OCI-LY7 (cell line): ENCODE data around the gene CIT. TPM values are rescaled to one million over a fixed set of nuclear protein-coding genes. Genes with fewer than 3 reads are reported as not detected.

Experiments
- BruUV-seq: library from RNA; stranded (reverse); fragments of 400-500 nt; replicated peaks from 2 replicates; lab custom pipeline; 2021; lab: Mats Ljungman, UMichigan
- CTCF ChIA-PET: fragments of 300-600 bp; sonication (Branson Sonifier 250); formaldehyde crosslinking; loops from one replicate; lab custom pipeline; 2022; ENCODE audit warnings: antibody characterized with exemption; ENCODE audit not compliant: unreplicated experiment; lab: Charles Lee
- POLR2A ChIA-PET: fragments of 300-600 bp; sonication (Branson Sonifier 250); formaldehyde crosslinking; loops from one replicate; lab custom pipeline; 2022; ENCODE audit warnings: antibody characterized with exemption; lab: Charles Lee
- DNase-seq: peaks from one replicate; pipeline ENCODE4 v3.0.0-alpha.2; 2015; ENCODE audit warnings: low spot score
- H2AFZ ChIP-seq: fragments of 200-600 bp; sonication (generic), shearing (Covaris generic); 2 replicates; pipeline ENCODE4 v1.6.1; 2014; ENCODE audit warnings: mild to moderate bottlenecking, antibody characterized with exemption, low read length, moderate library complexity
- H3K27ac ChIP-seq: fragments of 200-600 bp; sonication (generic); 2 replicates; pipeline ENCODE4 v1.5.1; 2014; ENCODE audit warnings: mixed run types, low read depth, mild to moderate bottlenecking, moderate library complexity, low read length, inconsistent platforms; ENCODE audit not compliant: poor library complexity, severe bottlenecking
- H3K36me3 ChIP-seq: fragments of 200-600 bp; sonication (generic); 2 replicates; pipeline ENCODE4 v1.6.1; 2014; ENCODE audit warnings: mild to moderate bottlenecking, antibody characterized with exemption, low read length, moderate library complexity, mixed read lengths; ENCODE audit not compliant: insufficient read depth
- H3K4me1 ChIP-seq: fragments of 200-600 bp; sonication (generic); 2 replicates; pipeline ENCODE4 v1.5.1; 2014; ENCODE audit warnings: mild to moderate bottlenecking, low read length; ENCODE audit not compliant: insufficient read depth, poor library complexity, severe bottlenecking
- H3K4me2 ChIP-seq: fragments of 200-600 bp; sonication (generic); 2 replicates; pipeline ENCODE4 v1.6.1; 2014; ENCODE audit warnings: mild to moderate bottlenecking, low read length
- H3K4me3 ChIP-seq: fragments of 200-600 bp; sonication (generic); 2 replicates; pipeline ENCODE4 v1.5.1; 2014; ENCODE audit warnings: mild to moderate bottlenecking, low read depth, low read length; ENCODE audit not compliant: poor library complexity, severe bottlenecking
- H3K79me2 ChIP-seq: fragments of 200-600 bp; sonication (generic); 2 replicates; pipeline ENCODE4 v1.6.1; 2016; ENCODE audit warnings: low read depth, mild to moderate bottlenecking, low read length, moderate library complexity, mixed read lengths; ENCODE audit not compliant: insufficient read depth
- H3K9me2 ChIP-seq: fragments of 200-600 bp; sonication (generic); 2 replicates; pipeline ENCODE4 v1.6.1; 2016; ENCODE audit warnings: mild to moderate bottlenecking, low read length, mixed read lengths; ENCODE audit not compliant: insufficient read depth
- H3K9me3 ChIP-seq: fragments of 200-600 bp; sonication (generic); 2 replicates; pipeline ENCODE4 v1.6.1; 2014; ENCODE audit warnings: mild to moderate bottlenecking, mixed run types, low read length, mixed read lengths
- H4K20me1 ChIP-seq: fragments of 200-600 bp; sonication (generic); 2 replicates; pipeline ENCODE4 v1.6.1; 2014; ENCODE audit warnings: mild to moderate bottlenecking, antibody characterized with exemption, low read length, moderate library complexity, mixed read lengths; ENCODE audit not compliant: insufficient read depth
- EZH2phosphoT487 ChIP-seq: fragments of 200-600 bp; sonication (generic); IDR thresholded peaks from 2 replicates; pipeline ENCODE4 v1.6.1; 2018; ENCODE audit warnings: low read depth, borderline replicate concordance, mild to moderate bottlenecking, mixed run types, antibody characterized with exemption, low read length, moderate library complexity, mixed read lengths
- intact Hi-C: fragments of 100-400 bp; cut with micrococcal nuclease; formaldehyde crosslinking; loops from one replicate; pipeline ENCODE4 v1.10.0; 2022; ENCODE audit not compliant: unreplicated experiment
- total RNA-seq, 2 experiments: library from RNA; depleted of rRNA in 1 of 2; stranded (reverse); fragments of >200 nt in 1 of 2; shearing (Covaris generic) in 1 of 2; gene quantifications; 2 replicates each; pipeline ENCODE4 v1.2.3, GENCODE V29; 2014 to 2022
- TF ChIP-seq, protein P1 (sequence below): fragments of 200-600 bp; sonication (generic); conservative IDR thresholded peaks from 2 replicates; pipeline ENCODE4 v1.5.1; 2014; ENCODE audit warnings: mild to moderate bottlenecking, antibody characterized with exemption, low read length, moderate library complexity, mixed read lengths

The CIT gene
- total RNA-seq, 2 experiments from 2014 or later, result 33.4 to 90.1 TPM

DNA sequence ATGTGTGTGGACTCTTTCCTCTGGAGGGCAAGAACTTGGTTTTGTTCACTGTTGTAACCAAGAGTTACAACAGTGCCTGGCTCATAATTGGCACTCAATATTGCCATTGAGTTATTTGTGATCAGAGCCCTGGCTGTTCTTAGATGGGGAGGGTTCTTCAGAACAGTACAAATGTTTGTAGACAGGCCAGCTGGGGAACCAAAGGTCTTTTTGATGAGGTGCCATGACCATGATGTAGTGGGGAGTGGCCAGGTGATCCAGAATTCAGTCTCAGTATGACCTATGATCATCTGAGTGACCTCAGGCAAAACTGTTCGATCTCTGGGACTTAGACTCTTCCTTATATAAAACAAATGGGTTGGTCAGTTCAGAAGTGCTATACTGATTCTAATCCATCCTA, 212.5 kb downstream of the CIT start:
- Histone ChIP-seq H3K9me3 (no peaks in the 10 kb centered on the region; the same call in 1 of the 2 replicates), H2AFZ (no peak overlapping the region), H4K20me1 (no peaks in the 10 kb centered on the region), H3K4me2 (no peak overlapping the region), H3K9me2 (no peaks in the 10 kb centered on the region), H3K79me2 (peaks cover 15% of the 10 kb centered on the region), H3K4me3 (no peak overlapping the region), H3K4me1 (peaks cover 22% of the 10 kb centered on the region), H3K27ac (no peak overlapping the region), H3K36me3 (peaks cover 4% of the 10 kb centered on the region; the same call in 1 of the 2 replicates)
- BruUV-seq, result no TSS peak
- ChIA-PET CTCF (no interaction called here), POLR2A (no interaction called here)
- intact Hi-C loops, result loop anchor here (5.0 kb wide), 1 partner anchor 222 kb away; no protein-coding TSS in a partner anchor
- no peak for DNase-seq
- TF ChIP-seq EZH2phosphoT487, result no peak
- TF ChIP-seq, protein P1, sequence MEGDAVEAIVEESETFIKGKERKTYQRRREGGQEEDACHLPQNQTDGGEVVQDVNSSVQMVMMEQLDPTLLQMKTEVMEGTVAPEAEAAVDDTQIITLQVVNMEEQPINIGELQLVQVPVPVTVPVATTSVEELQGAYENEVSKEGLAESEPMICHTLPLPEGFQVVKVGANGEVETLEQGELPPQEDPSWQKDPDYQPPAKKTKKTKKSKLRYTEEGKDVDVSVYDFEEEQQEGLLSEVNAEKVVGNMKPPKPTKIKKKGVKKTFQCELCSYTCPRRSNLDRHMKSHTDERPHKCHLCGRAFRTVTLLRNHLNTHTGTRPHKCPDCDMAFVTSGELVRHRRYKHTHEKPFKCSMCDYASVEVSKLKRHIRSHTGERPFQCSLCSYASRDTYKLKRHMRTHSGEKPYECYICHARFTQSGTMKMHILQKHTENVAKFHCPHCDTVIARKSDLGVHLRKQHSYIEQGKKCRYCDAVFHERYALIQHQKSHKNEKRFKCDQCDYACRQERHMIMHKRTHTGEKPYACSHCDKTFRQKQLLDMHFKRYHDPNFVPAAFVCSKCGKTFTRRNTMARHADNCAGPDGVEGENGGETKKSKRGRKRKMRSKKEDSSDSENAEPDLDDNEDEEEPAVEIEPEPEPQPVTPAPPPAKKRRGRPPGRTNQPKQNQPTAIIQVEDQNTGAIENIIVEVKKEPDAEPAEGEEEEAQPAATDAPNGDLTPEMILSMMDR, result no peak

DNA sequence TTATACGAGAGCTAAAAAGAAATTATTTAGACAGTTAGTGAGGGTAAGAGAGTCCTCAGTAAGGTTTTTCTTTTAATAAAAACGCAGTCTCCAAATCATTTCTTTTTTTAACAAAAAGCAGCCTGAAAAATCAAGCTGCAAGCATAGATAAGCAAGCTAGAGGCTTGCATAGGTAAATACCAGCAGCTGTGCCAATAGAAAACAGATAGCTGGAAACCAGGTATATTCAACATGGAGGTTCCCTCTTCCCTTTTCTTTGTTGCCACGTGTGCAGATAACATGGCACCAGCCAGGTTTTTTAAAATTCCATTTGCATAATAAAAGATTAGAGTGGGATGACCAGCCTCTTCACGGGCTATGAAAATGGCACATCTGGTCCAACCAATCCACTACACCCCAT, 215.2 kb downstream of the CIT start:
- Histone ChIP-seq H3K79me2 (no peaks in the 10 kb centered on the region), H3K4me1 (peaks cover 14% of the 10 kb centered on the region), H4K20me1 (no peaks in the 10 kb centered on the region), H3K9me3 (no peaks in the 10 kb centered on the region; the same call in 1 of the 2 replicates), H3K4me2 (no peak overlapping the region), H3K27ac (no peak overlapping the region), H3K4me3 (no peak overlapping the region), H3K9me2 (no peaks in the 10 kb centered on the region), H2AFZ (no peak overlapping the region), H3K36me3 (no peaks in the 10 kb centered on the region)
- ChIA-PET CTCF (interaction anchor here (0.6 kb wide), 1 partner anchor 20 kb away, joined by 3 read pairs; no protein-coding TSS in a partner anchor), POLR2A (interaction anchor here (0.6 to 1.9 kb wide), 2 partner anchors 10 to 630 kb away, joined by 3 to 6 read pairs; partner anchors contain the start of gene RNU4-2)
- no TSS peak for BruUV-seq
- TF ChIP-seq, protein P1, result no peak
- no peak for TF ChIP-seq EZH2phosphoT487
- no peak for DNase-seq
- intact Hi-C loops, result no loop called here

DNA sequence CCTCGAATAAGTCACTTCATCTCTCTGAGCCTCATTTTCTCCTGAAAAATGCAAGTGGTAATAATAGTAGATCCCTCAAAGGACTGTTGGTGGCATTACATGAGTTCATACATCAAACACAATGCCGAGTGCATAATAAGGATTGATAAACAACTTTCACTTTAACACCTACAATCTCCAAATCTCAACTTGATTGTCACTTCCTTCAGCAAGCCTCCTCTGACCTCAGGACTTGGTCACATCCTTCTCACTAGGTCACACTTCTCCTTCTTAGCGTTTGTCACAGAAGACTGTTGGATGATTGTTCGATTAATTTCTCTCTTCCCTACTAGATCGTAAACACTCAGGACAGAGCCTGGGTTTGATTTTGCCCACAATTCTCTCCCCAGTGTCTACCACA, 217.0 kb downstream of the CIT start:
- intact Hi-C loops, result no loop called here
- no peaks in the 10 kb centered on the region for H3K9me3 ChIP-seq
- H3K27ac ChIP-seq, result no peak overlapping the region
- no peak for DNase-seq
- H3K79me2 ChIP-seq, result no peaks in the 10 kb centered on the region
- H3K36me3 ChIP-seq, result no peaks in the 10 kb centered on the region
- H3K4me1 ChIP-seq, result no peaks in the 10 kb centered on the region
- no TSS peak for BruUV-seq
- no peaks in the 10 kb centered on the region for H3K9me2 ChIP-seq
- POLR2A ChIA-PET, result no interaction called here
- no peak overlapping the region for H3K4me3 ChIP-seq
- H3K4me2 ChIP-seq, result no peak overlapping the region
- no peaks in the 10 kb centered on the region for H4K20me1 ChIP-seq
- H2AFZ ChIP-seq, result no peak overlapping the region
- CTCF ChIA-PET, result no interaction called here
- no peak for TF ChIP-seq EZH2phosphoT487
- TF ChIP-seq, protein P1, result no peak
